ENCODE results near the gene ACHE. TPM values are rescaled to one million over a fixed set of nuclear protein-coding genes. Genes with fewer than 3 reads are reported as not detected.

ACHE gene
- total and polyA plus RNA-seq, 2 of the 13 experiments (the other 11 are each of a cell fraction or from before 2014, with no cell fraction given) = 0.18 to 0.40 TPM

DNA sequence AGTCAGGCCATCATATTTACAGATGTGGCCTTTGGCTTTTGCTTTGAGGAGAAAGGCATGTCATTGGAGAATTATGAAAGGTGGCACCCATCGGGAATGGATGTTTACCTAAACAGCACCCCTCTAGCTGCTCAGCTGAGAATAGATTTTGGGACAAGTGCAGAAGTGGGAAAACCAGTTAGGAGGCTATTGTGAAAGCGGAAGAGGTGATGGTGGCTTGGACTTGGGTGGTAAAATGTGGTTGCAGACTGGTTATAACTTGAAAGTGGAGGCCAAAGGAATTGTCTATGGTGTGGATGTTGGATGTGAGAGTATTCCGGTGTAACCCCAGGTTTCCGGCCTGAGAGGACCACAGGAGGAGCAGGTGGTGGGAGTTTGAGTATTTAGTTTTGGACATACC lies 48.3 kb downstream of the ACHE start:
- TF ChIP-seq TP53 (CRISPR knock-in tag; conservative IDR thresholded peaks at IDR 0.05) = no peak
- TF ChIP-seq GMEB1 (CRISPR knock-in tag; IDR thresholded peaks at IDR 0.05; ENCODE audit: borderline replicate concordance) = no peak
- TF ChIP-seq ZNF33A (CRISPR knock-in tag; IDR thresholded peaks at IDR 0.05; ENCODE audit: borderline replicate concordance) = no peak
- TF ChIP-seq TARDBP (CRISPR knock-in tag; IDR thresholded peaks at IDR 0.05) = no peak
- ATAC-seq (no peak), DNase-seq (ENCODE audit: low spot score) (no peak), FAIRE-seq (no peak)
- Histone ChIP-seq H3K27ac (ENCODE audit: extremely low read length, insufficient read depth, low read length) (no peak overlapping the region), H3K4me3 (replicated peaks in 1 of 3; ENCODE audit: insufficient read depth in 1 of 3, low read depth in 2 of 3, low read length in 3 of 3) (no peak overlapping the region), H3K4me2 (ENCODE audit: low read depth, low read length) (no peak overlapping the region), H3K4me1 (ENCODE audit: insufficient read depth, low read length) (peaks cover 14% of the 10 kb centered on the region), H3K27me3 (ENCODE audit: control insufficient read depth in 1 of 2, insufficient read depth in 2 of 2, low read length in 2 of 2) (no peaks in the 10 kb centered on the region), H3K9me3 (ENCODE audit: low read length) (no peaks in the 10 kb centered on the region), H3K36me3 (replicated peaks in 1 of 2; ENCODE audit: control insufficient read depth in 1 of 2, insufficient read depth in 2 of 2, low read length in 2 of 2) (no peaks in the 10 kb centered on the region), H3K9ac (ENCODE audit: insufficient read depth, low read depth, low read length) (no peak overlapping the region), H2AFZ (ENCODE audit: low read length) (no peak overlapping the region), H3K79me2 (ENCODE audit: insufficient read depth, low read length) (no peaks in the 10 kb centered on the region), H4K20me1 (ENCODE audit: insufficient read depth, low read length) (no peaks in the 10 kb centered on the region)
- ChIA-PET POLR2A (no interaction called here), CTCF (ENCODE audit: low intra/inter-chr PET ratio, low total read pairs) (no interaction called here)
- WGBS (ENCODE audit: low lambda C conversion rate) = 93% methylated on average over 4 of the region's 4 CpGs
- no TSS peak for BruUV-seq (replicated peaks)
- in situ Hi-C loops (cut with HindIII; ENCODE audit: extremely low pct_ligation_motif_present, low pct_unique_long_range_greater_than_20kb) = no loop called here
- intact Hi-C loops (cut with micrococcal nuclease; ENCODE audit: unreplicated experiment) = no loop called here

GRCh38 chr7:100840470-100841100 lies 55.1 kb downstream of the ACHE start:
- ChIA-PET CTCF (ENCODE audit: low intra/inter-chr PET ratio, low total read pairs) (no interaction called here), POLR2A (no interaction called here)
- Histone ChIP-seq H3K79me2 (ENCODE audit: insufficient read depth, low read length) (no peaks in the 10 kb centered on the region), H2AFZ (ENCODE audit: low read length) (no peak overlapping the region), H3K36me3 (replicated peaks in 1 of 2; ENCODE audit: control insufficient read depth in 1 of 2, insufficient read depth in 2 of 2, low read length in 2 of 2) (no peaks in the 10 kb centered on the region), H3K27ac (ENCODE audit: extremely low read length, insufficient read depth, low read length) (no peak overlapping the region), H3K9me3 (ENCODE audit: low read length) (no peaks in the 10 kb centered on the region), H3K4me3 (replicated peaks in 1 of 3; ENCODE audit: insufficient read depth in 1 of 3, low read depth in 2 of 3, low read length in 3 of 3) (no peak overlapping the region; a peak in 2 of 6 replicates), H3K9ac (ENCODE audit: insufficient read depth, low read depth, low read length) (0 out of 2 replicates have a peak overlapping the region, but pooled peaks have one; percentile 5), H3K4me2 (ENCODE audit: low read depth, low read length) (peak overlapping the region; percentile 44), H3K27me3 (ENCODE audit: control insufficient read depth in 1 of 2, insufficient read depth in 2 of 2, low read length in 2 of 2) (no peaks in the 10 kb centered on the region), H3K4me1 (ENCODE audit: insufficient read depth, low read length) (peaks cover 27% of the 10 kb centered on the region), H4K20me1 (ENCODE audit: insufficient read depth, low read length) (no peaks in the 10 kb centered on the region)
- no peak for ATAC-seq
- no peak for FAIRE-seq
- peak; percentile 28 for DNase-seq (ENCODE audit: low spot score)
- BruUV-seq (replicated peaks) = no TSS peak
- intact Hi-C loops (cut with micrococcal nuclease; ENCODE audit: unreplicated experiment) (no loop called here), in situ Hi-C loops (cut with HindIII; ENCODE audit: extremely low pct_ligation_motif_present, low pct_unique_long_range_greater_than_20kb) (no loop called here)
- WGBS (ENCODE audit: low lambda C conversion rate) = 22% methylated on average over 8 of the region's 8 CpGs
- TF ChIP-seq SOX6 (IDR thresholded peaks at IDR 0.05) (no peak), SOX6 (CRISPR knock-in tag; IDR thresholded peaks at IDR 0.05) (0 out of 2 replicates have a peak, but pooled peaks have one; percentile 10), KLF13 (CRISPR knock-in tag; IDR thresholded peaks at IDR 0.05) (no peak), PPARG (CRISPR knock-in tag; conservative IDR thresholded peaks at IDR 0.05) (0 out of 2 replicates have a peak, but pooled peaks have one; percentile 19), ZNF546 (CRISPR knock-in tag; conservative IDR thresholded peaks at IDR 0.05) (no peak), FOXA1 (IDR thresholded peaks at IDR 0.05) (no peak), FOXA1 (CRISPR knock-in tag; IDR thresholded peaks at IDR 0.05) (peak; percentile 50; the same call in 1 of the 2 replicates), ISL2 (CRISPR knock-in tag; IDR thresholded peaks at IDR 0.05) (no peak), ZNF337 (CRISPR knock-in tag; IDR thresholded peaks at IDR 0.05; ENCODE audit: borderline replicate concordance, low read depth) (no peak), NCOA1 (CRISPR knock-in tag; IDR thresholded peaks at IDR 0.05) (no peak), GABPB1 (CRISPR knock-in tag; IDR thresholded peaks at IDR 0.05) (no peak), ZNF644 (CRISPR knock-in tag; IDR thresholded peaks at IDR 0.05; ENCODE audit: low read depth) (no peak), FOXA3 (CRISPR knock-in tag; IDR thresholded peaks at IDR 0.05) (peak; percentile 73), NR2F6 (IDR thresholded peaks at IDR 0.05) (no peak), NR2F6 (CRISPR knock-in tag; IDR thresholded peaks at IDR 0.05) (peak; percentile 50)
- TF ChIP-seq, protein P1, sequence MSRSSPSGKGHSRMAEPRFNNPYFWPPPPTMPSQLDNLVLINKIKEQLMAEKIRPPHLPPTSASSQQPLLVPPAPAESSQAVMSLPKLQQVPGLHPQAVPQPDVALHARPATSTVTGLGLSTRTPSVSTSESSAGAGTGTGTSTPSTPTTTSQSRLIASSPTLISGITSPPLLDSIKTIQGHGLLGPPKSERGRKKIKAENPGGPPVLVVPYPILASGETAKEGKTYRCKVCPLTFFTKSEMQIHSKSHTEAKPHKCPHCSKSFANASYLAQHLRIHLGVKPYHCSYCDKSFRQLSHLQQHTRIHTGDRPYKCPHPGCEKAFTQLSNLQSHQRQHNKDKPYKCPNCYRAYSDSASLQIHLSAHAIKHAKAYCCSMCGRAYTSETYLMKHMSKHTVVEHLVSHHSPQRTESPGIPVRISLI (CRISPR knock-in tag; IDR thresholded peaks at IDR 0.05; ENCODE audit: borderline replicate concordance) = 0 out of 2 replicates have a peak, but pooled peaks have one; percentile 46

All from HepG2 (cell line).